Astrocyte of the spinal cord (primary cell): ENCODE results near the gene NOS2.
"Not testable (repeated sequence)": the region's sequence is repeated elsewhere in the genome, so short reads cannot be mapped to it uniquely, and the experiment has no call there.

Experiments used
- DNase-seq: peaks from one replicate; pipeline ENCODE4 v3.0.0; 2011; ENCODE audit warnings: low read depth, low spot score
- H3K4me3 ChIP-seq: 2 replicates; pipeline ENCODE4 v1.5.1; 2011; ENCODE audit warnings: low read depth, mild to moderate bottlenecking, low read length, moderate library complexity
- in situ Hi-C: cut with HindIII; loops from 2 replicates; pipeline ENCODE4 v1.10.0; 2017; ENCODE audit warnings: low sequenced_read_pairs
- TF ChIP-seq, protein P1 (sequence below): IDR thresholded peaks from 2 replicates; pipeline ENCODE4 v1.5.1; 2012; ENCODE audit warnings: low read depth, mild to moderate bottlenecking, low read length, inconsistent platforms

NOS2 gene

DNA sequence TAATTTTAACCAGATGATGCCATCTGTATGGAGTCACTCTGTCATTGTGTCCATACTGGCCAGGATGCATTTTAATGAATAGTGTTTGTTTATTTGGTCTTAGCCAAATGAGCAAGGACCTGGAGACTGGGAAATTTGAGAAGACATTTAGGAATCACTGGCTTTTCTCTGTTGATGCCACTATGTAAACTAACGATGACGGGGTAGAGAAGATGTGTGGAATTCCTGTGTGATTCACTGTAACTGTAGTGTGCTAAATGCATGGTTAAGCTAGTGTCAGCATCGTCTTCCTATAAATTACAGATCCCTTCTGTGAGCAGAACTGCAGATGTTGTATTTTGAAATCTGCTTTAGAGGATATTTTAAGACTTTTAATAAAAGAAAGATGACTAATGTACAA lies 66.6 kb downstream of the NOS2 start:
- in situ Hi-C loops: no loop called here
- H3K4me3 ChIP-seq: no peak overlapping the region
- TF ChIP-seq, protein P1, sequence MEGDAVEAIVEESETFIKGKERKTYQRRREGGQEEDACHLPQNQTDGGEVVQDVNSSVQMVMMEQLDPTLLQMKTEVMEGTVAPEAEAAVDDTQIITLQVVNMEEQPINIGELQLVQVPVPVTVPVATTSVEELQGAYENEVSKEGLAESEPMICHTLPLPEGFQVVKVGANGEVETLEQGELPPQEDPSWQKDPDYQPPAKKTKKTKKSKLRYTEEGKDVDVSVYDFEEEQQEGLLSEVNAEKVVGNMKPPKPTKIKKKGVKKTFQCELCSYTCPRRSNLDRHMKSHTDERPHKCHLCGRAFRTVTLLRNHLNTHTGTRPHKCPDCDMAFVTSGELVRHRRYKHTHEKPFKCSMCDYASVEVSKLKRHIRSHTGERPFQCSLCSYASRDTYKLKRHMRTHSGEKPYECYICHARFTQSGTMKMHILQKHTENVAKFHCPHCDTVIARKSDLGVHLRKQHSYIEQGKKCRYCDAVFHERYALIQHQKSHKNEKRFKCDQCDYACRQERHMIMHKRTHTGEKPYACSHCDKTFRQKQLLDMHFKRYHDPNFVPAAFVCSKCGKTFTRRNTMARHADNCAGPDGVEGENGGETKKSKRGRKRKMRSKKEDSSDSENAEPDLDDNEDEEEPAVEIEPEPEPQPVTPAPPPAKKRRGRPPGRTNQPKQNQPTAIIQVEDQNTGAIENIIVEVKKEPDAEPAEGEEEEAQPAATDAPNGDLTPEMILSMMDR: no peak
- DNase-seq: no peak

DNA sequence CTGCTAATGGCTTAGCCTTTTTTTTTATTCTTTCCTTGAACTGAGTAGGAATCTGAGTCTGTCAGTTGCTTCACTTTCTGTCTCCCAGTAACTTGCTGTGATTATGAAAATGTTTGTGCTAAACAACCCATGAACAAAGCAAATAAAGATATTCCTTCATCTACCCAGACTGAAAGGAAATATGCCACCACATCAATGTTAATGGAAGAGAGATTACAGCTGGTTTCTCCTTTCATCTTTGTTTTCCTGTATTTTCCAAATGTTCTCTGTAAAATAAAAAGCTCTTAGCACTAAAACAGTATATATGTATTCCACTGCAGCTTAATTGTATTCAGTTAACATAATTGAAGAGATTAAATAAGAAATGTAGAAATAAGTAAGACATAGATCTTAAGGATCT lies 67.6 kb downstream of the NOS2 start:
- in situ Hi-C loops, H3K4me3 ChIP-seq, DNase-seq: not testable (repeated sequence)

DNA sequence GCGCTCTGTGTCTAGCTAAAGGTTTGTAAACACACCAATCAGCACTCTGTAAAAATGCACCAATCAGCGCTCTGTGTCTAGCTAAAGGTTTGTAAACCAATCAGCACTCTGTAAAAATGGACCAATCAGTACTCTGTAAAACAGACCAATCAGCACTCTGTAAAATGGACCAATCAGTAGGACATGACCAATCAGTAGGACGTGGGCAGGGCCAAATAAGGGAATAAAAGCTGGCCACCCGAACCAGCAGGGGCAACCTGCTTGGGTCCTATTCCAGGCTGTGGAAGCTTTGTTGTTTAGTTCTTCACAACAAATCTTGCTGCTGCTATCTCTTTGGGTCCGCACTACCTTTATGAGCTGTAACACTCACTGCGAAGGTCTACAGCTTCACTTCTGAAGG lies 74.3 kb downstream of the NOS2 start:
- DNase-seq, in situ Hi-C loops, H3K4me3 ChIP-seq: not testable (repeated sequence)

DNA sequence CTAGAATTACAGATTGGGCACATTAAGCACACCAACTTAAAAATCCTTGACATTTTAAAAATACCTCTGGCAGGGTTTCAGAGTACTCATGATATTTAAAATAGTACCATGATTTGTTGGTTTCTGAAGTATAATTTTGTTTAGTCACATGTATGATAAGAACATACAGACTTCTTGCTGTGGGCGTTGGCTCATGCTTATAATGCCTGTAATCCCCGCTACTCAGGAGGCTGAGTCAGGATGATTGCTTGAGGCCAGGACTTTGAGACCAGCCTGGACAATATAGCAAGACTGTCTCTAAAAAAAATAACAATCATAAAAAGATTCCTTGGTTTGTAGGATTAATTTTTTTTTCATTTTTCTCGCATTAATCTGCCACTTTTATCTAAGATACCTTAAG lies 78.5 kb downstream of the NOS2 start:
- DNase-seq: no peak
- in situ Hi-C loops: no loop called here

More for the DNA sequence above, 78.5 kb downstream of the NOS2 start:
- H3K4me3 ChIP-seq: no peak overlapping the region
- TF ChIP-seq, protein P1: no peak
